PFSK-1 (cell line): ENCODE results near the gene PARD6A.

Source experiments
- FOXP2 ChIP-seq: optimal IDR thresholded peaks from 2 replicates; pipeline ENCODE3; 2011; ENCODE audit warnings: borderline replicate concordance, control low read depth, inconsistent platforms; ENCODE audit not compliant: insufficient read depth; ENCODE audit errors: extremely low read length, extremely low read depth
- POLR2AphosphoS5 ChIP-seq: IDR thresholded peaks from 2 replicates; pipeline ENCODE4 v1.6.1; 2012; ENCODE audit warnings: low read depth, mild to moderate bottlenecking, control low read depth, low read length, moderate library complexity
- SIN3A ChIP-seq: IDR thresholded peaks from 2 replicates; pipeline ENCODE4 v1.6.1; 2012; ENCODE audit warnings: mild to moderate bottlenecking, low read length, moderate library complexity, borderline replicate concordance; ENCODE audit not compliant: insufficient read depth
- TAF1 ChIP-seq: IDR thresholded peaks from 2 replicates; pipeline ENCODE4 v1.6.1; 2012; ENCODE audit warnings: low read length, control low read depth, borderline replicate concordance; ENCODE audit not compliant: insufficient read depth
- TF ChIP-seq, protein P1 (sequence below), 2 experiments: IDR thresholded peaks; 2 replicates each; pipeline versions ENCODE4 v1.6.1 to v1.8.0; 2011 to 2012; ENCODE audit warnings: low read depth in 2 of 2, low read length in 2 of 2, control low read depth in 1 of 2, inconsistent platforms in 1 of 2, mild to moderate bottlenecking in 1 of 2, moderate library complexity in 1 of 2; ENCODE audit not compliant: insufficient read depth in 1 of 2

PARD6A gene

GRCh38 chr16:67664871-67665270 lies 4.1 kb downstream of the PARD6A start:
- TF ChIP-seq TAF1 = no peak
- no peak for TF ChIP-seq SIN3A
- TF ChIP-seq, protein P1, sequence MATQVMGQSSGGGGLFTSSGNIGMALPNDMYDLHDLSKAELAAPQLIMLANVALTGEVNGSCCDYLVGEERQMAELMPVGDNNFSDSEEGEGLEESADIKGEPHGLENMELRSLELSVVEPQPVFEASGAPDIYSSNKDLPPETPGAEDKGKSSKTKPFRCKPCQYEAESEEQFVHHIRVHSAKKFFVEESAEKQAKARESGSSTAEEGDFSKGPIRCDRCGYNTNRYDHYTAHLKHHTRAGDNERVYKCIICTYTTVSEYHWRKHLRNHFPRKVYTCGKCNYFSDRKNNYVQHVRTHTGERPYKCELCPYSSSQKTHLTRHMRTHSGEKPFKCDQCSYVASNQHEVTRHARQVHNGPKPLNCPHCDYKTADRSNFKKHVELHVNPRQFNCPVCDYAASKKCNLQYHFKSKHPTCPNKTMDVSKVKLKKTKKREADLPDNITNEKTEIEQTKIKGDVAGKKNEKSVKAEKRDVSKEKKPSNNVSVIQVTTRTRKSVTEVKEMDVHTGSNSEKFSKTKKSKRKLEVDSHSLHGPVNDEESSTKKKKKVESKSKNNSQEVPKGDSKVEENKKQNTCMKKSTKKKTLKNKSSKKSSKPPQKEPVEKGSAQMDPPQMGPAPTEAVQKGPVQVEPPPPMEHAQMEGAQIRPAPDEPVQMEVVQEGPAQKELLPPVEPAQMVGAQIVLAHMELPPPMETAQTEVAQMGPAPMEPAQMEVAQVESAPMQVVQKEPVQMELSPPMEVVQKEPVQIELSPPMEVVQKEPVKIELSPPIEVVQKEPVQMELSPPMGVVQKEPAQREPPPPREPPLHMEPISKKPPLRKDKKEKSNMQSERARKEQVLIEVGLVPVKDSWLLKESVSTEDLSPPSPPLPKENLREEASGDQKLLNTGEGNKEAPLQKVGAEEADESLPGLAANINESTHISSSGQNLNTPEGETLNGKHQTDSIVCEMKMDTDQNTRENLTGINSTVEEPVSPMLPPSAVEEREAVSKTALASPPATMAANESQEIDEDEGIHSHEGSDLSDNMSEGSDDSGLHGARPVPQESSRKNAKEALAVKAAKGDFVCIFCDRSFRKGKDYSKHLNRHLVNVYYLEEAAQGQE (IDR thresholded peaks at IDR 0.05; ENCODE audit: insufficient read depth in 1 of 2, low read depth in 2 of 2, low read length in 2 of 2) = no peak
- TF ChIP-seq FOXP2 = no peak

- TF ChIP-seq, protein P1 (IDR thresholded peaks at IDR 0.05; ENCODE audit: insufficient read depth in 1 of 2, low read depth in 2 of 2, low read length in 2 of 2) = no peak
- TF ChIP-seq SIN3A (no peak), POLR2AphosphoS5 (no peak)
Observed at GRCh38 chr16:67665598-67665997, 4.8 kb downstream of the PARD6A start.

DNA sequence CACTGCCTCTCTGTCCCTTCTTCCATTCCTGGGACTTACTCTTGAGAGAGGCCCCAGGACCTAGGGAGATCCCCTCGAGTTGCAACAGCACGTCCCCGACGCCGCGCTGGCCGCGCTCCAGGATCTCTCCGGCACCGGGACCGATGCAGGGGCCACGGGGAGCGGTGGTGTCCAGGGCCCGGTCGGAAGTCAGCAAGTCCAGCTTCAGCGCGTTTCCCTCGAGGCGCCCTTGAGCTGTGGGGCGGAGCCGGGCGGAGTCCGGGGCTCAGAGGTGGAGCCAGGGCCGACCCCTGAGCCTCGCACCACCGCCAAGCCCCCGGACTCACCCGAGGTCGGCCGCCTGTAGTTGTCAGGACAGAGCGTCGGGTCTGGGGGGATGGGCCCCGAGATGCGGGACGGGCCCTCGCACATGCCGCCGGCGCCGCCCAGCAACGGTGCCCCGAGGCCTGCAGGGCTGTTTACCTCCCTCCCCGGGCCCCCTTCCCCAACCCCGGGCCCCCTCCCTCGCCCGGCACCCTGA lies 5.3 kb downstream of the PARD6A start:
- TF ChIP-seq SIN3A (no peak), POLR2AphosphoS5 (no peak), FOXP2 (no peak), TAF1 (no peak)
- TF ChIP-seq, protein P1 (IDR thresholded peaks at IDR 0.05; ENCODE audit: insufficient read depth in 1 of 2, low read depth in 2 of 2, low read length in 2 of 2) = no peak

- no peak for TF ChIP-seq FOXP2
- TF ChIP-seq, protein P1 (IDR thresholded peaks at IDR 0.05; ENCODE audit: insufficient read depth in 1 of 2, low read depth in 2 of 2, low read length in 2 of 2) = no peak
- TF ChIP-seq POLR2AphosphoS5 = no peak
- no peak for TF ChIP-seq SIN3A
- no peak for TF ChIP-seq TAF1
Observed at GRCh38 chr16:67666559-67667452, 6.0 kb downstream of the PARD6A start, which contains the start of the genes C16orf86 and ENKD1. Gene C16orf86, plus strand, starts transcription at chr16:67666814. Its CDS starts 157 bp downstream, at chr16:67666971. Gene ENKD1, minus strand, starts transcription at chr16:67666750. Its CDS starts 308 bp downstream, at chr16:67666442.
